Measurements from ENCODE around the gene SRC.

Gene SRC

DNA sequence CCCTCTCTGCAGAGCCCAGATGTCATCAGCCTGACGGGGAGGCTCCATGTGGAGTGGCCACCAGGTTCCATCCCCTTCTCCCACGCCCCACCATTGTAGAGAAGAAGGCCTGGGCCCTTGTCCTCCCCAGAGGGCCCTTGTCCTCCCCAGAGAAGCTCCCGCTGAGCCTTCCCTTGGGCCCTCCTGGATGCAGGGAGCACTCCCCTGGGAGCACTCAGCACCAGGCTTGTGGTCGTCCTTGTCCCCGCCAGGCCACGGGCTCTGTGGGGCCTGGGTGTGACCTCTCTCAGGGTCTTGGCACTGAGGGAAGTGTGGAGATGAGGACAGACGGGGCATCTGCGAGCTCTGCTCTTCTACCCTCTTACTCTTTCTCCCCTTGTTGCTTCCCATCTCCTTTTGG is 91.7 kb downstream of the SRC start:
- DNase-seq: no peak

DNA sequence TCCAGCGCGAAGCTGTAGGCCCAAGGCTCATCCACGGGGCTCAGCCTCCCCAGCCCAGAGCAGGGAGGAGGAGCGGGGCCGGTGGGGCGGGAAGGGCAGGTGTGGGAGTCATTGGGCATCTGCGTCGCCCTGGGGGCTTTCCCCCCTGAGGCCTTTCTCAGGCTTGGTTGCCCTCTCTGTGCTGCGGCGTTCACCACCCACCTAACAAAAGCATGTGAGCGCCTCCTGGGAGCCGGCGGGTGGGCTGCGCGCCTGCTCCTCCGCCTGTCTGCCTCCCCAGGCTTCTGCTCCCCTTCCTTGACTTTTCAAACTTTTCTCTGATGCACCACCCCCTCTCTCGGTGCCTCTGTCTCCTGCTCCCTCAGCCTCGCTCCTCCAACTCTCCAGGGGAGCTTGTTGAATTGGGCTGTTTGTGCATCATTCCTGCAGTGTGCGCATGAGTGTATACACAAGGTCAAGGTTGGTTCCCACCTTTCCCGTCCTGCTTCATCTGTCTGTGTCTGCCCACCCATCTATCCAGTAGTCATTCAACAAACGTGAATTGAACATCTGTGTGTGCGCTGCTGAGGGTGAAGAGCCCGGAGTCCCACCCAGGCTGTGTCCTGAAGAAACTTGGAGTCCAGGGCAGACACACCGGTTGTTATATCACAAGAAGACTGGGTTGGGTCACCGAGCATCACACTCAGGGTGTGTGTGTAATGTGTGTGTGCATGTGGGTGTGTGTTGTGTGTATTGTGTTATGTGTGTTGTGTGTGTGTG is 92.7 kb downstream of the SRC start:
- DNase-seq: no peak

DNA sequence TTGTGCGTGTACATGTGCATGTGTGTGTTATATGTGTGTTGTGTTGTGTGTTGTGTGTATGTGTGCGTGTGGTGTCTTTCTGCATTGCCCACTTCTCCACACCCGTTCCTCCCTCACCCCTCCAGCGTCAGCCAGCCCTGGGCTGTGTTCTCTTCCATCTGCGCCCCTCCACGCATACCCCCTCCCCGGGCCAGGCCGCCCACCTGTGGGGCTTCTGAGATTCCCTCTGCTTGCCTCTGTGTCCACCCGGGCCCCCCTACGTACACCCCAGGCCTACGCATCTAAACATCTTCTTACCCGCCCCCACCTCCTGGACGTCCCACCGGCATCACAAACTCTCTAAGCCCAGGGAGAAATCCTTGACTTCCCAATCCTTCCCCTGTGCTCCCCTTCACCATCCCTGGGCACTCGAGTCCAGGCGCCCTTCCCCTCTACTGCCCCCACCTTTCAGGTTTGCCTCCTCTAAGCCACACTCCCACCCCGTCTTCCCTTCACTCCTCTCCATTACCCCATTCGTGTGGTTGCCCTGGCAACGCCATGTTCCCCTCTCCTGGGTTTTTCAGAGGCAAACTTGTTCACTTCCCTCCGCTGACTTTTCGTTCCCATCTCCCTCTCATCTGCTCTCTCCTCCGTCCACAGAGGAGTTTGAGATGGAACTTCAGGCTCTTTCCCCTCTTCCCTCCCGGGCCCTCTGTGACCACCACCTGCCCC is 93.4 kb downstream of the SRC start:
- DNase-seq: no peak

DNA sequence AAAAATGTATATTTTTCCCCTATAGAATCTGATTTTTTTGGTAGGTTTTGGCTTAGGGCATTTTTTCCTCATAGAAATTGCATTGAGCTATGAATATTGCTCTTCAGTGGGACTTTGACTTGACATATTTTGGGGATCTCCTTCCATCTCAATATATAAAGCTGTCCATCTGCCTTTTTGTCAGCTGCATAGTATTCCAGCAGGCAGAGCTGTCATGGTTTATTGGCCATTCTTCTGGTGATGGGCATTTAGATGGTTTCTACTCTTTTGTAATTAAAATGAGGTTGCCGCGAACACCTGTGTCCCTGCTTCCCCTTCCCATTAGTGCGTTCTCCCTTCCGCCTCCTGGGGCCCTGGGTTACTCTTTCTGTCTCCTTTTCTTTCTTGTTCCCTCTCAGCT is 95.1 kb downstream of the SRC start:
- no peak for DNase-seq

DNA sequence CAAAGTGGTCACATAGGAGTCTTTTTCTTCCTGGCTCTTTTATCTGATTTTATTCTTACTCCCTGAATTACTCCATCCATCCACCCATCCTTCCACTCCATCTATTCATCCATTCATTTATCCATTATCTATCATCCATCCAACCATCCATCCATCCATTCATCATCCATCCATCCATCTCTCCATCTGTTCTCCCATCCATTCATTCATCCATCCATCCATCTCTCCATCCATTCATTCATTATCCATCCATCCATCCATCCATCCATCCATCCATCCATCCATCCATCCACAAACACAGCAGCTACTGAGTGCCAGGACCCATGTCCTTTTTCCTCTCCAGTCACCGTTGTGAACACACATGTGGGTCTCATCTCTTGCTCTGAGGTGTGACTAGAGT is 96.6 kb downstream of the SRC start:
- no peak for DNase-seq

DNA sequence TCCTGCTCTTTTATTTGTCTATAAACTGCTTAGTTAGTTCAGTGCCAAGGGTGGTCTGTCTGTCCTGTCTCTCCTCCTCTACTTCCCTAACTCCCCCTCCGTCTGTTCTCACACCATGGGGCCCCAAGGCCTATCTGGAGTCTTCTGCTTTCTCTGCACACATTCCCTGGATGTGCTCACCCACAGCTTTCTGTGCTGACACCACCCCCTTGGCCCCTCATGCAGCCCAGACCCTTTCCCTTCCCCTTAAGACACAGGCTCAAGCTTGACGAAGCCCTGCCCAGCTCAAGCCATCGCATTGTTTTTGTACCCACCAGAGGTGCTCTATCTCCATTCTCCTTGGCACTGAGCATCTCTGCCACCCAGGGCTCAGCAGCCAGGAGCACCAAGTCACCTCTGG is 97.0 kb downstream of the SRC start:
- DNase-seq: no peak

DNA sequence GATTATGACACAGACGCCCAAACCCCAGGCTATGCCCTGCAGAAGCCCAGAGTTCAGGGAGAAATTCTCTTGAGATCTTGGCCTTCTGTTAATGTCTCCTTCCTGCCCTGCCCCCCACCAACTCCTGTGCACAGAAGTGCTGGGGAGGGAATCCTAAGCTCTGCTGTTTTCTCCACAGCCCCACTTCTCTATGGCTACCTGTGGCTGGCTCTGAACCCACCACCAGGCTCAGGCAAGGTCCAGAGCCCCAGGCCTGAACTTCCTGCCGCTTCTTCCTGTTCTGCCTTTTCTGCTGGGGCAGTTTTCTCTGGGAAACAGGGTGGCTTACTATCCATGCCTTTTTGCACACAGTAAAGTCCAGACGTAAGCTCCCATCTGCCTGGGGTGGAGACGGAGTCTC is 97.7 kb downstream of the SRC start:
- DNase-seq: no peak

DNA sequence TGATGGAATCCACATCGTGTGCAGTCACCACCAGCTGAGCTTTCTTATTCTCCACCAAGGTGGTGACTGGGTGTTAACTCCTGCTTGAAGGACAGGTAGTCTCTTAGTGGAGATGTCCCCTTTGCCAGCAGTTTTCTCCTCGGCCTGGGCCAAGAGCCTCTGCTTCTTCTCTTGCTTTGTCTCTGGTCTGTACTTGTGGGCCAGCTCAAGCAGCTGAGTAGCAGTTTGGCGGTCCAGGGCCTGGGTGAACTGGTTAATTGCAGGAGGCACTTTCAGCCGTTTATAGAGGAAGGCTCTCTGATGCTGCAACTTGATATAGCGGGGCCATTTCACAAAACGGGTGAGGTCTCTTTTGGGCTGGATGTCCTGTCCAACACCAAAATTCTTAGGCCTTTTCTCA is 99.1 kb downstream of the SRC start:
- DNase-seq: no peak

DNA sequence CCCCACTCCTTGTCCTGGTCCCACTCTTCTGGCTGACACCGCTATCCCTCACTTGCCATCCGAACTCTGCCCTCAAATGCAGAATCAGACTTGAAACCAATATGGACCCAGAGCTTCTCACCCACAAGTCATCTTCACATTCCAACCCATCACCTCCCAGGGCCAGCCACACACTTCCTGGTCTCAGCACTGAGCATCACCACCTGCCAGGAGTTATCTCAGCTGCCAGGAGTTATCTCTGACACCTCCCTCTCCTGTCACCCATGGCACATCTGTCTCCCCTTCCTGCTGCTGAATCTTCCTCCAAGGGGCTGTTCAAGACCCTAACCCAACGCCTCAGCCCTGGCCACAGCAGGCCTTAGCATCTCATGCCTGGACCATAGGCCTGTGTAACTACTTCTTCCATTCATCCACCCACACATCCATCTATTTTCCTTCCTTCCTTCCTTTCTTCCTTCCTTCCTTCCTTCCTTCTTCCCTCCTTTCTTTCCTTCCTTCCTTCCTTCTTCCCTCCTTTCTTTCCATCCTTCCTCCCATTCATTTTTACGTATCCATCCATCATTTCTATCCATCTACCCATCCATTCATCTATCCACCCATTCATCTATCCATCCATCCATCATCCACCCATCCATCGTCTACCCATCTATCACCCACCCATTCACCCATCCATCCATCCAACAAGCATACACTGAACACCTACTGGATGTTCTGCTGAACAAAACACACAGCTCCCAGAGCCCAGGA is 100.5 kb downstream of the SRC start:
- no peak for DNase-seq

DNA sequence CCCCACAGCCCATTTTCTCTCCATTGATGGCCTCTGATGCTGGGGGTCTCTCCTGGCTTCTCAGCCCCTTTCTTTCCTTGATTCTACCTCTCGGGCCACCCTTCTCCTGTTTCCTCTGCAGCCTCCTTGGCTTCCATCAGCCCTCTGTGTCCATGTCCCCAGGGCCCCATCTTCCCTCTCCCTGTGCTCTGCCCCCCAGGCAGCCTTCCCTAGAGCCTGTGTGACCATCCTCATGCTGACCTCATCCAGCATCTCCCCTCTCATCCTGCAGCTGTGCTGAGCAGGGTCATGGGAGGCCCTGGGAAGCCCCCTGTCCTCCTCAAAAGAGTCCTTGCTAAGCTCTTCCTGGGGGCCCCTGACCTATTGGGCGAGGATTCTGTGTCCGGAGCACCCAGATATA is 101.7 kb downstream of the SRC start:
- no peak for DNase-seq

DNA sequence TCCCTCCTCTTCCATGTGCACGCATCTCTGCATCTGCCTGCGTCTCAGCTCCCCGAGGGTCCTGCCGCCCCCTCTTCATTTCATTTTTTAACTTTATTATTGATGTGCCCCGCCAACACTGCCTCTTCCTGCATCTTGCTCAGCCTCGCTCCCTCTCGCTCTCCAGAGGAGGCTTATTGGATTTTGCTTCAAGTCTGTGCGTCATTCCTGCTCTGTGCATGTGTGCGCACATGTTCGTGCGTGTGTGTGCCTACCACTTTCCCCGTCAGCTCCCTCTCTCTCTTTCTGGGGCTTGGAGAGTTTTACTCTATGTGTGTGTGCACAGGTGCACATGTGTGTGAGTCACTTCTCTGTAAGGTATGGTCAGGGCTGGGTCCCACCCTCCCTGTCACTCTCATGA is 103.3 kb downstream of the SRC start:
- DNase-seq: no peak

DNA sequence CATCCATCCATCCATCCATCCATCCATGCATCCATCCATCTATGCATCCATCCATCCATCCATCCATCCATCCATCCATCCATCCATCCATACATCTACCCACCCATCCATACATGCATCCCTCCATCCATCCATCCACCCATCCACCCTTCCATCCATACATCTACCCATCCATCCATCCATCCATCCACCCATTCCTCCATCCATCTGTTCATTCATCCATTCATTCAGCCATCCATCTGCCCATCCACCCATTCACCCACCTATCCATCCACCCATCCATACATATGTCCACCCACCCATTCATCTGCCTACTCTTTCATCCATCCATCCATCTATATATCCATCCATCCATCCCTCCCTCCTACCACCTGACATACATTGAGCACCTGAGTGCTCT is 104.4 kb downstream of the SRC start:
- no peak for DNase-seq

DNA sequence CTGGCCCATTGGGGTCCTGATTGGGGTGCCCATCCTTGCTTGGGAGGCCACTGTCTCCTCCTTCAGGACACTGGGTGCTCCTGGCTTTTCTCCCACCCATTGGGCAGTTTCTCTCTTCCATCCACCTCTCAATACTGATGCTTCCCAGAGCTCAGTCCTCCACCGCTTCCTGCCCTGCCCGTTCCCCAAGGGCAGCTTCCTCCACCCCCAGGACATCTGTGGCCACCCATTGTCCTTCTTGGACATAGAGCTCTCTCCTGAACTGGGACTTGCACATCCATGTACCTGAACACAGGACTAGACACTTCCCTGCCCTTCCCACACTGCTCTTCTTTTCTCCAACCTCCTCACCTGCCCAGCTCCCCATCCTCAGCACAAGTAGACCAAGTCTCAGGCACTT is 105.7 kb downstream of the SRC start:
- DNase-seq: no peak

DNA sequence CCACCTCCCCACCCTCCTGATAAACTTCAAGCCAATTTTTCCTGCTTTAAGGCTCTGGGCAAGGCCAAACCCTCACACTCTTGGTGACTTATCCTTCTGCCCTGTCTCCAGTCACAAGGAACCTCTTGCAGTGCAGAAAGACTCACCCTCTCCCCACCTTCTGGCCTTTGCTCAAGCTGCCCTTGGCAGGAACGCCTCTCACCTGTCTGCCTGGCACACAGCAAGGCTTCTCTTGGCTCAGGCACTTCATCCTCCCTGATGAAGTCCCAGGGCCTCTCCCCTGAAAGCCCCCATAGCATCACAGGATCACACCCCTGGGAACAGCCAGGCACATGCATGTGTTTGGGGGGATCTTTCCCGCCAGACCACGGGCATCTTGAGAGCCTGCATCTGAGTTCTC is 106.3 kb downstream of the SRC start:
- DNase-seq: no peak

DNA sequence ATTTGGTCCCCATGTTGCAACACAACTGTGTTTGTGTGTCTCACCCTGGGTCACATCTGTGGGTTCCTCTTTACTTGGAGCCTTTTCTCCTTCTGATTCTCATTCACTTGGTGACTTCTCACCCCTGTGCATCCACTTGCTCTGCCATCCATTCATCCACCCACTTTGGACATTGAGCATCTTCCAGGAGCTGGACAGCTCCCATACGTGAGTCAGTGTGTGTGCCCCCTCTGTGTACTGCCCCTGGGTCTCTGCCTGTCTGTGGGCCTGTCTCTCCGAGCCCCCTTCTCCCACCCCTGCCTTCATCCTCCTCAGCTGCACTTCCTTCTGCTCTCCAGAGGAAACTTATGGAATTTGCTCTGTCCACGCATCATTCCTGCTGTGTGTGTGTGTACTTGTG is 107.3 kb downstream of the SRC start:
- no peak for DNase-seq

DNA sequence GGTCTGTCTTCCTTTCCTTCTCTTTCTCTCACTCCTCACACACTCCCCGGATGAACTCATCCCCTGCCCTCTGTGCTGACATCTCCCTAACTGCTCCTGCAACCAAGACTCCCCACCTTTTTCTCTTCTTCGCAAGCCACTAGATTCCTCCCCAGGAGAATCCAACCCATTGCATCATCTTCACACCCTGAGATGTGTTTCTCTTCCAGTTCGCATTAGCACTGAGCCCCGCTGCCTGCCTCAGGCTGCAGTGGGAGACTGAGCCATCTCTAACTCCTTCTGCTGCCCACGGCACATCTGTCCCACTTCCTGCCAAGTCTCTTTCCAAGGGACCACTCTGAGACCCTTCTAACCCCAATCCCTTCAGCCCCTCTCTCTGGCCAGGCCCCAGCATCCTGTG is 107.9 kb downstream of the SRC start:
- no peak for DNase-seq

DNA sequence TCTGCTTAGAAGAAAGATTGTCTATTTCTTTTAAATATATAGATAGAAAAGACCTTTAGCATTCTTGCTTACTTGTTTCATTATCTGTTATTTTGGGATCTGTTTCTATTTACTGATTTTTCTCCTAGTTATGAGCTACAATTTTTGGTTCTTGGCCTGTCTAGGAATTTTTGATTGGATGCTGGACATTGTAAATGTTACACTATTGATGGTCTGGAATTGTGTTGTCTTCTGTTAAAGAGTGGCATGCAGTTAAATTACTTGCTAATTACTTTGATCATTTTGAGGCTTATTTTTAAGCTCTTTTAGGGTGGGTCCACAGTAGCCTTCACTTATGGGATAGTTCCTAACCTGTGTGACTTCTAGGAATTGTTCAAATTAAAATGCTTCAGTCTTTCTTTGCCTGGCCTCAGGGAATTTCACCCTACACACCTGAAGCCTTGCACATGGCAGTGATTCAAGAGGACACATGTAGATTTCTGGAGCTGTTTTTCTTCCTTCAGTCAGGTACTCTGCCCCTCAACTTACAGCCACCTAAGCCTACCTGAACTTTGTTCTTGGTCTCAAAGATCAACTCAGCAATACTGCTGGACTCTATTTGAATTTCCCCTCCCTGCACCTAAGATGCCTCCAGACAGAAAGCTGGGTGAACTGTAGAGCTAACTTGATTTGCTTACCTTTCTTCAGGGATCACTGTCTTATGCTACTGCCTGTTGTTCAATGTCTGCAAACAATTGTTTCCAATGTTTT is 108.9 kb downstream of the SRC start:
- no peak for DNase-seq

All from NCI-H2081 (cell line).